Measurements from ENCODE around the gene SCN4B.

The SCN4B gene

GRCh38 chr11:118129471-118130172, 23.0 kb downstream of the SCN4B start:
- TF ChIP-seq EZH2phosphoT487 (IDR thresholded peaks at IDR 0.05; ENCODE audit: borderline replicate concordance) (no peak), CTCF (conservative IDR thresholded peaks at IDR 0.05; ENCODE audit: low read length) (no peak)
- Histone ChIP-seq H3K36me3 (ENCODE audit: insufficient read depth, low read length) (no peaks in the 10 kb centered on the region), H2AFZ (ENCODE audit: low read length) (no peak overlapping the region), H3K9me2 (replicated peaks; ENCODE audit: low read depth, low read length) (no peaks in the 10 kb centered on the region), H3K27me3 (ENCODE audit: insufficient read depth, low read length, poor library complexity, severe bottlenecking) (no peaks in the 10 kb centered on the region), H3K4me3 (ENCODE audit: low read length, poor library complexity, severe bottlenecking) (no peak overlapping the region), H3K79me2 (ENCODE audit: insufficient read depth, low read length) (no peaks in the 10 kb centered on the region), H3K9me3 (ENCODE audit: insufficient read depth, low read depth, low read length) (no peaks in the 10 kb centered on the region), H3K9ac (ENCODE audit: low read depth, low read length, poor library complexity, severe bottlenecking) (no peak overlapping the region), H4K20me1 (ENCODE audit: insufficient read depth, low read length, poor library complexity, severe bottlenecking) (no peaks in the 10 kb centered on the region), H3K4me2 (ENCODE audit: low read depth, low read length, poor library complexity, severe bottlenecking) (no peak overlapping the region), H3F3A (ENCODE audit: low read depth) (no peaks in the 10 kb centered on the region), H3K4me1 (ENCODE audit: insufficient read depth, low read length, poor library complexity, severe bottlenecking) (no peaks in the 10 kb centered on the region)

- no peaks in the 10 kb centered on the region for H3K4me1 ChIP-seq (ENCODE audit: insufficient read depth, low read length, poor library complexity, severe bottlenecking)
- H3F3A ChIP-seq (ENCODE audit: low read depth): no peaks in the 10 kb centered on the region
- no peaks in the 10 kb centered on the region for H3K27me3 ChIP-seq (ENCODE audit: insufficient read depth, low read length, poor library complexity, severe bottlenecking)
- no peak overlapping the region for H3K4me3 ChIP-seq (ENCODE audit: low read length, poor library complexity, severe bottlenecking)
- no peaks in the 10 kb centered on the region for H3K9me2 ChIP-seq (replicated peaks; ENCODE audit: low read depth, low read length)
- H3K79me2 ChIP-seq (ENCODE audit: insufficient read depth, low read length): no peaks in the 10 kb centered on the region
- no peaks in the 10 kb centered on the region for H3K36me3 ChIP-seq (ENCODE audit: insufficient read depth, low read length)
- no peaks in the 10 kb centered on the region for H3K9me3 ChIP-seq (ENCODE audit: insufficient read depth, low read depth, low read length)
- TF ChIP-seq CTCF (conservative IDR thresholded peaks at IDR 0.05; ENCODE audit: low read length) (no peak), EZH2phosphoT487 (IDR thresholded peaks at IDR 0.05; ENCODE audit: borderline replicate concordance) (no peak)
- H4K20me1 ChIP-seq (ENCODE audit: insufficient read depth, low read length, poor library complexity, severe bottlenecking): no peaks in the 10 kb centered on the region
- no peak overlapping the region for H2AFZ ChIP-seq (ENCODE audit: low read length)
- H3K9ac ChIP-seq (ENCODE audit: low read depth, low read length, poor library complexity, severe bottlenecking): no peak overlapping the region
- no peak overlapping the region for H3K4me2 ChIP-seq (ENCODE audit: low read depth, low read length, poor library complexity, severe bottlenecking)
These were observed 23.7 kb downstream of the SCN4B start for GRCh38 chr11:118128721-118129470.

GRCh38 chr11:118128310-118128709, 24.3 kb downstream of the SCN4B start:
- H3K9me3 ChIP-seq (ENCODE audit: insufficient read depth, low read depth, low read length): no peaks in the 10 kb centered on the region
- no peak overlapping the region for H3K9ac ChIP-seq (ENCODE audit: low read depth, low read length, poor library complexity, severe bottlenecking)
- H4K20me1 ChIP-seq (ENCODE audit: insufficient read depth, low read length, poor library complexity, severe bottlenecking): no peaks in the 10 kb centered on the region
- no peaks in the 10 kb centered on the region for H3K4me1 ChIP-seq (ENCODE audit: insufficient read depth, low read length, poor library complexity, severe bottlenecking)
- H3K27me3 ChIP-seq (ENCODE audit: insufficient read depth, low read length, poor library complexity, severe bottlenecking): no peaks in the 10 kb centered on the region
- no peaks in the 10 kb centered on the region for H3K79me2 ChIP-seq (ENCODE audit: insufficient read depth, low read length)
- no peaks in the 10 kb centered on the region for H3K9me2 ChIP-seq (replicated peaks; ENCODE audit: low read depth, low read length)
- H3F3A ChIP-seq (ENCODE audit: low read depth): no peaks in the 10 kb centered on the region
- H3K4me2 ChIP-seq (ENCODE audit: low read depth, low read length, poor library complexity, severe bottlenecking): no peak overlapping the region
- H3K36me3 ChIP-seq (ENCODE audit: insufficient read depth, low read length): no peaks in the 10 kb centered on the region
- no peak overlapping the region for H2AFZ ChIP-seq (ENCODE audit: low read length)
- TF ChIP-seq CTCF (conservative IDR thresholded peaks at IDR 0.05; ENCODE audit: low read length) (no peak), EZH2phosphoT487 (IDR thresholded peaks at IDR 0.05; ENCODE audit: borderline replicate concordance) (no peak)
- no peak overlapping the region for H3K4me3 ChIP-seq (ENCODE audit: low read length, poor library complexity, severe bottlenecking)

Data from Loucy (cell line).